GM12875 (cell line): ENCODE data around the gene DUT.

Experiments used
- H3K4me3 ChIP-seq: one replicate; pipeline ENCODE4 v1.5.1; 2011; ENCODE audit warnings: low read depth, low read length, control low read depth
- CTCF ChIP-seq: IDR thresholded peaks from 2 replicates; pipeline ENCODE4 v1.5.1; 2011; ENCODE audit warnings: low read depth, mild to moderate bottlenecking, control low read depth, inconsistent platforms, low read length, moderate library complexity, borderline replicate concordance; ENCODE audit not compliant: insufficient read depth

The DUT gene

DNA sequence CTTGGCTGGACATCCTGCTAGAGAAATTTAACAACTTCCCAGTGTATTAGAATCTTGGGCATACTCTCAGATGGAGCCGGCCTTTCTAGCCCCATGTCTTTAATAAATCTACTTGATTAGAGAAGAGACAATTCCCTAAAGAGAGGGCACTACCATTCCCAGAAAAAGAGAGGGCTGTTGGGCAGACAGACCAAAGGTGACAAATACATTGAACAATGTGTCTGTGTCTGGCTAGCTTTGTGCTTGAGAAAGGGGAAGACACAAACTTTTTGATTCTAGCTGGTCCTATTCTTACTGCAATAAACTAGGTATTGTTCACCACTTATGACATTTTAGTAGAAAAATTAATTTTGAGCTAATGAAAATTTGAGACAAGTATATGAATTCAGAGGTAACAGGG is 57.7 kb downstream of the DUT start:
- no peak overlapping the region for H3K4me3 ChIP-seq
- TF ChIP-seq CTCF, result no peak

- H3K4me3 ChIP-seq, result no peak overlapping the region
- no peak for TF ChIP-seq CTCF
Observed at GRCh38 chr15:48389691-48390143, 58.5 kb downstream of the DUT start.

- H3K4me3 ChIP-seq, result no peak overlapping the region
- TF ChIP-seq CTCF, result no peak
Observed at GRCh38 chr15:48391950-48392349, 60.7 kb downstream of the DUT start.

- H3K4me3 ChIP-seq, result no peak overlapping the region
- no peak for TF ChIP-seq CTCF
Observed at GRCh38 chr15:48392356-48392755, 61.1 kb downstream of the DUT start.
